BJ (cell line): ENCODE results near the gene TCAF2. TPM values are rescaled to one million over a fixed set of nuclear protein-coding genes. Genes with fewer than 3 reads are reported as not detected.
"Not testable (repeated sequence)": the region's sequence is repeated elsewhere in the genome, so short reads cannot be mapped to it uniquely, and the experiment has no call there.

Source experiments
- CTCF ChIA-PET: fragments of 350-600 bp; formaldehyde crosslinking; extraction: SDS; loops from one replicate; lab custom pipeline; 2021; ENCODE audit warnings: antibody characterized with exemption, inconsistent platforms; lab: Yijun Ruan, JAX
- POLR2A ChIA-PET: fragments of 300-600 bp; sonication (Branson Sonifier 250); formaldehyde crosslinking; extraction: SDS; loops from one replicate; lab custom pipeline; 2021; ENCODE audit warnings: antibody characterized with exemption; lab: Charles Lee
- DNase-seq: peaks from one replicate; pipeline ENCODE4 v3.0.0-alpha.2; 2011; ENCODE audit warnings: low read depth
- H3K27me3 ChIP-seq: 2 replicates; pipeline ENCODE4 v1.6.0; 2011; ENCODE audit warnings: low read length; ENCODE audit not compliant: control insufficient read depth, insufficient read depth
- H3K36me3 ChIP-seq: 2 replicates; pipeline ENCODE4 v1.5.1; 2011; ENCODE audit warnings: low read length; ENCODE audit not compliant: control insufficient read depth, insufficient read depth
- H3K4me3 ChIP-seq: 2 replicates; pipeline ENCODE4 v1.5.1; 2011; ENCODE audit warnings: low read depth, mild to moderate bottlenecking, control low read depth, low read length
- polyA plus RNA-seq: library from polyadenylated mRNA; depleted of rRNA; stranded (reverse); fragments of >200 nt; gene quantifications from 2 replicates; pipeline ENCODE4 v1.2.3, GENCODE V29; 2011; rRNA removed
- small RNA-seq: library from RNA; depleted of rRNA; stranded (forward); fragments of <200 nt; gene quantifications from one replicate; pipeline ENCODE3, GENCODE V24; 2012; ENCODE audit warnings: low replicate concordance, low read depth; ENCODE audit not compliant: insufficient read length

Gene TCAF2
- polyA plus RNA-seq, 1 experiment = 1.7 TPM

DNA sequence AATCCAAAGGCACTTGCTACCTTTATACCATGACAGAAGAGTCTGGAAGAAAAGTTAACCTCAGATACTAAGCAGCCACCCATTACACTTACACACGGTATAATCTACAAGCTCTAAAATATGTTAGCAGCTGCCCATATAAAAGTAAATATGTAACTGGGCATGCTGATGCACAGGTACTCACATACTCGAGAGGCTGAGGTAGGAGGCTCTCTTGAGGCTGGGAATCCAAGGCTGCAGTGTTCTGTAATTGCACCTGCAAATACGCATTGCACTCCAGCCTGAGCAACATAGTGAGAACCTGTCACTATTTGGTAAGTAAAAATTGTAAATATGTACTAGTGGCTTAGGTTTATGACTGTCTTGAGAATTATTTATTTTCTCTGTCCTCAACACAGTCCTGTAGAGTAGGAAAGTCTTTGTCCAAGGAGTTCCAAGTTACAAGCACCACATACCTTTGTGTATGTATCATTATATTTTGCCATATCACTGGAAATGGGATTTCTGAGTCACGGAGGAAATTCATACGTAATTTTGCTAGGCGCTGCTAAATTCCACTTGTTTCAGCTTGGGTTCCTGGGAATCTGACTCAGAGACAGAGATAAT, 12.3 kb downstream of the TCAF2 start:
- CTCF ChIA-PET = not testable (repeated sequence)

GRCh38 chr7:143635364-143636240, 14.8 kb downstream of the TCAF2 start:
- H3K36me3 ChIP-seq, CTCF ChIA-PET, H3K4me3 ChIP-seq, H3K27me3 ChIP-seq, DNase-seq, POLR2A ChIA-PET: not testable (repeated sequence)

More for the DNA sequence above, 12.3 kb downstream of the TCAF2 start:
- DNase-seq, H3K27me3 ChIP-seq, POLR2A ChIA-PET, H3K4me3 ChIP-seq, H3K36me3 ChIP-seq: not testable (repeated sequence)

GRCh38 chr7:143639372-143639771, 18.6 kb downstream of the TCAF2 start:
- POLR2A ChIA-PET, DNase-seq, CTCF ChIA-PET, H3K4me3 ChIP-seq, H3K36me3 ChIP-seq, H3K27me3 ChIP-seq: not testable (repeated sequence)

GRCh38 chr7:143640528-143641189, 19.9 kb downstream of the TCAF2 start:
- H3K36me3 ChIP-seq, H3K4me3 ChIP-seq, H3K27me3 ChIP-seq, POLR2A ChIA-PET, CTCF ChIA-PET, DNase-seq: not testable (repeated sequence)

DNA sequence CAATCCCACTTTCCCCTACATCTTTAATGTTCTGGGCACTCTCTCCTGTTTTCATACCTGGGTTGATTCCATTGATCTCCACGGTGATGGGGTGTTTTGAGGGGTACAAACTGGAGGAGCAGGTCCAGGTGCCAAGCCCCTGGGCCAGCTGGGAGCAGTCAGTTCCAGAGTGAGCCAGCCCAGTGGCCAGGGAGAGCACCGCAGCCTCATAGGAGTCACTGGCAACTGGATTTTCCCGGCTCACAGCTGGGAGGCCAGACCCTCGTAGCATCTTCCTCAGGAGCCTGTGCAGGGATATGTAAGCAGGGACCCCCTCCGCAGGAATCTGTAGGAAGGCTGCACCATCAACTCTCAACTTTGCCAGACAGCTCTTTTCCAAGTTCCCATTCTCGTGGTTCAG, 25.8 kb downstream of the TCAF2 start:
- H3K4me3 ChIP-seq, DNase-seq, POLR2A ChIA-PET: not testable (repeated sequence)

GRCh38 chr7:143649902-143650301, 29.1 kb downstream of the TCAF2 start:
- H3K36me3 ChIP-seq, POLR2A ChIA-PET, H3K27me3 ChIP-seq, CTCF ChIA-PET, H3K4me3 ChIP-seq, DNase-seq: not testable (repeated sequence)

More for the DNA sequence above, 25.8 kb downstream of the TCAF2 start:
- CTCF ChIA-PET, H3K36me3 ChIP-seq, H3K27me3 ChIP-seq: not testable (repeated sequence)

GRCh38 chr7:143650447-143650846, 29.7 kb downstream of the TCAF2 start:
- POLR2A ChIA-PET, H3K27me3 ChIP-seq, CTCF ChIA-PET, H3K4me3 ChIP-seq, H3K36me3 ChIP-seq, DNase-seq: not testable (repeated sequence)

Small RNA genes lying within 50 kb of the gene (small RNA-seq; reads per million reads assigned to genes)
- not detected for gene AC073264.2
- gene RNU6-162P = not detected

Other genes with a start within 250 kb of the TCAF2 start
- gene ZYX, start 239.6 kb upstream of the TCAF2 start, polyA plus RNA-seq = 44.8 and 69.9 TPM in 2 replicates
- gene EPHA1, start 212.1 kb upstream of the TCAF2 start, polyA plus RNA-seq = 0.05 TPM in 1 of 2 replicates, not detected in the other
- gene TAS2R60, start 177.5 kb upstream of the TCAF2 start, polyA plus RNA-seq = not detected in 2 replicates
- gene TAS2R41, start 143.1 kb upstream of the TCAF2 start, polyA plus RNA-seq = not detected in 2 replicates
- not detected in 2 replicates for gene CTAGE15, start 49.2 kb upstream of the TCAF2 start, polyA plus RNA-seq
- gene CTAGE6, start 136.7 kb downstream of the TCAF2 start, polyA plus RNA-seq = 0.02 and 0.09 TPM in 2 replicates